Ovary (tissue), 3 donors: Measurements from ENCODE around the gene PTH2R.

ENCODE experiments used
- CTCF ChIP-seq, 3 donors: fragments of 450-650 bp in 2 of 3; fragments of 200-600 bp in 1 of 3; IDR thresholded peaks; one replicate each; pipeline versions ENCODE4 v1.5.1 to v1.8.0; 2016 to 2022; ENCODE audit warnings: antibody characterized with exemption in 3 of 3, mild to moderate bottlenecking in 1 of 3
- EP300 ChIP-seq: sonication (generic); formaldehyde crosslinking; IDR thresholded peaks from one replicate; pipeline ENCODE4 v1.6.1; 2017; ENCODE audit warnings: antibody characterized with exemption
- donor health status: DM: no; HTN: no; CAD: no.

- no peak for TF ChIP-seq CTCF (IDR thresholded peaks at IDR 0.05)
- TF ChIP-seq EP300 = no peak
Observed at GRCh38 chr2:208369091-208369490, 37.5 kb upstream of the PTH2R start.
